ENCODE measurements around the gene SDK2. TPM values are rescaled to one million over a fixed set of nuclear protein-coding genes. Genes with fewer than 3 reads are reported as not detected.

The SDK2 gene
- polyA plus RNA-seq, 1 experiment: 0.04 TPM

GRCh38 chr17:73357318-73357717 is 286.9 kb downstream of the SDK2 start:
- TF ChIP-seq CTCF (IDR thresholded peaks at IDR 0.05; ENCODE audit: insufficient read depth, low read depth, low read length): no peak
- Histone ChIP-seq H3K27me3 (ENCODE audit: control insufficient read depth, insufficient read depth, low read length) (no peaks in the 10 kb centered on the region; the same call in 1 of the 2 replicates), H3K36me3 (ENCODE audit: control insufficient read depth, insufficient read depth, low read length) (no peaks in the 10 kb centered on the region), H3K4me3 (ENCODE audit: low read depth, low read length) (no peak overlapping the region)
- POLR2A ChIA-PET: no interaction called here
- DNase-seq (ENCODE audit: low read depth): no peak
- CTCF ChIA-PET: interaction anchor here (0.7 to 2.8 kb wide), 5 partner anchors 10 to 102 kb away, joined by 3 to 8 read pairs (median 3); partner anchors contain the start of gene CDC42EP4

GRCh38 chr17:73356561-73357170 is 287.6 kb downstream of the SDK2 start:
- no peak for TF ChIP-seq CTCF (IDR thresholded peaks at IDR 0.05; ENCODE audit: insufficient read depth, low read depth, low read length)
- DNase-seq (ENCODE audit: low read depth): no peak
- H3K36me3 ChIP-seq (ENCODE audit: control insufficient read depth, insufficient read depth, low read length): no peaks in the 10 kb centered on the region
- no peak overlapping the region for H3K4me3 ChIP-seq (ENCODE audit: low read depth, low read length)
- POLR2A ChIA-PET: no interaction called here
- CTCF ChIA-PET: interaction anchor here (0.7 to 2.8 kb wide), 6 partner anchors 9 to 102 kb away, joined by 3 to 17 read pairs (median 4); partner anchors contain the start of gene CDC42EP4
- no peaks in the 10 kb centered on the region; the same call in 1 of the 2 replicates for H3K27me3 ChIP-seq (ENCODE audit: control insufficient read depth, insufficient read depth, low read length)

GRCh38 chr17:73354423-73355284 is 289.6 kb downstream of the SDK2 start:
- H3K27me3 ChIP-seq (ENCODE audit: control insufficient read depth, insufficient read depth, low read length): no peaks in the 10 kb centered on the region; the same call in 1 of the 2 replicates
- CTCF ChIA-PET: interaction anchor here (1.0 to 2.8 kb wide), 5 partner anchors 10 to 99 kb away, joined by 3 to 17 read pairs (median 3); partner anchors contain the start of gene CDC42EP4
- no peak for DNase-seq (ENCODE audit: low read depth)
- no peaks in the 10 kb centered on the region for H3K36me3 ChIP-seq (ENCODE audit: control insufficient read depth, insufficient read depth, low read length)
- TF ChIP-seq CTCF (IDR thresholded peaks at IDR 0.05; ENCODE audit: insufficient read depth, low read depth, low read length): no peak
- POLR2A ChIA-PET: no interaction called here
- H3K4me3 ChIP-seq (ENCODE audit: low read depth, low read length): no peak overlapping the region

- ChIA-PET POLR2A (no interaction called here), CTCF (no interaction called here)
- no peak overlapping the region for H3K4me3 ChIP-seq (ENCODE audit: low read depth, low read length)
- no peak for TF ChIP-seq CTCF (IDR thresholded peaks at IDR 0.05; ENCODE audit: insufficient read depth, low read depth, low read length)
- H3K36me3 ChIP-seq (ENCODE audit: control insufficient read depth, insufficient read depth, low read length): no peaks in the 10 kb centered on the region
- DNase-seq (ENCODE audit: low read depth): no peak
- H3K27me3 ChIP-seq (ENCODE audit: control insufficient read depth, insufficient read depth, low read length): no peaks in the 10 kb centered on the region
These were observed 292.0 kb downstream of the SDK2 start for GRCh38 chr17:73352261-73352660.

GRCh38 chr17:73351764-73352163 is 292.5 kb downstream of the SDK2 start:
- DNase-seq (ENCODE audit: low read depth): no peak
- TF ChIP-seq CTCF (IDR thresholded peaks at IDR 0.05; ENCODE audit: insufficient read depth, low read depth, low read length): no peak
- no peaks in the 10 kb centered on the region for H3K27me3 ChIP-seq (ENCODE audit: control insufficient read depth, insufficient read depth, low read length)
- no peaks in the 10 kb centered on the region for H3K36me3 ChIP-seq (ENCODE audit: control insufficient read depth, insufficient read depth, low read length)
- ChIA-PET POLR2A (no interaction called here), CTCF (no interaction called here)
- H3K4me3 ChIP-seq (ENCODE audit: low read depth, low read length): no peak overlapping the region
